Measurements from ENCODE around the gene FAM83F.

FAM83F gene

DNA sequence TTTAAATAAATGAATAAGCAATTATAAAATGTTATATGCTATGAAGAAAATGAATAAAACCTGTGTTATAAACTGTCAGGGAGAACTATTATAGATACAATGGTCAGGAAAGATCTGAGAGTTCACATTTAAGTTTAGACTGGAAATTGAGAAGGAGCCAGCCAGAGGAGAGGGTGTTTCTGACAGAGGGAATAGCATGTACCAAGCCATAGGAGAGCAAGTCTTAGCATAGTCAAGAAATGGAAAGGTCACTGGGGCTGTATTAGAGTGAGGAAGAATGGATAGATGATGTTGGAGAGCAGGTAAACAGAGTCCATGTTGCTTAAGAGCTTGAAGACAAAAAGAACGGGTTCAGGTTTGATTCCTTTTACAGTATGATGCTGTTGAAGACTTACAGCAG is 87.4 kb downstream of the FAM83F start:
- Histone ChIP-seq H3K9me3 (ENCODE audit: control insufficient read depth in 2 of 2, low read length in 2 of 2) (no peaks in the 10 kb centered on the region), H3K4me1 (ENCODE audit: control insufficient read depth in 2 of 2, insufficient read depth in 2 of 2, low read length in 2 of 2) (peaks cover 0 to under 1% of the 10 kb centered on the region in 2 donors), H3K9ac (ENCODE audit: low read depth in 1 of 2, low read length in 2 of 2) (no peak overlapping the region), H3K27me3 (ENCODE audit: control insufficient read depth in 2 of 2, insufficient read depth in 2 of 2, low read length in 2 of 2) (no peaks in the 10 kb centered on the region), H3K4me3 (ENCODE audit: low read length in 2 of 2) (no peak overlapping the region), H3K27ac (ENCODE audit: low read depth in 2 of 2, low read length in 2 of 2) (no peak overlapping the region), H3K36me3 (ENCODE audit: control insufficient read depth in 2 of 2, insufficient read depth in 2 of 2, low read length in 2 of 2) (no peaks in the 10 kb centered on the region)

DNA sequence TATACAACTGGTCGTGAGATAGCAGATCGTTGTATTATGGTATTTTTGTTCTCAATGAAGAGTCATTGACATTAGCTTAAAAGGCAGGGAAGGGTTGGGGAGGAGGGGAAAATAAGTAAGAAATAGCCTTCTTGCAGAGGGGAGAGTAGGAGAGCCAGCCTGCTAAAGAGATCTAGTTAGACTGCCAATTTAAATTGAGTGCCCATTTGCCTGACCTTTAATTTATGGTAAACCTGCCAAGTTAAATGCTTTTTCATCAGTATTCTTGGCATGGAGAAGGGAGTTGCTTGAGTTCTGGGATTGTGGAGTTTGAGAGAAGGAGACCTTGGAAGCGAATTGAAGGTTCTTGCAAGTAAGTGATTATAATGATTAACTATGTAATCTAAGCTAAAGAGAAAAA is 89.0 kb downstream of the FAM83F start:
- no peak overlapping the region for H3K4me3 ChIP-seq (ENCODE audit: low read length in 2 of 2)
- no peak overlapping the region for H3K9ac ChIP-seq (ENCODE audit: low read depth in 1 of 2, low read length in 2 of 2)
- no peaks in the 10 kb centered on the region for H3K4me1 ChIP-seq (ENCODE audit: control insufficient read depth in 2 of 2, insufficient read depth in 2 of 2, low read length in 2 of 2)
- H3K27ac ChIP-seq (ENCODE audit: low read depth in 2 of 2, low read length in 2 of 2), result no peak overlapping the region
- no peaks in the 10 kb centered on the region for H3K27me3 ChIP-seq (ENCODE audit: control insufficient read depth in 2 of 2, insufficient read depth in 2 of 2, low read length in 2 of 2)
- no peaks in the 10 kb centered on the region for H3K36me3 ChIP-seq (ENCODE audit: control insufficient read depth in 2 of 2, insufficient read depth in 2 of 2, low read length in 2 of 2)
- no peaks in the 10 kb centered on the region for H3K9me3 ChIP-seq (ENCODE audit: control insufficient read depth in 2 of 2, low read length in 2 of 2)

DNA sequence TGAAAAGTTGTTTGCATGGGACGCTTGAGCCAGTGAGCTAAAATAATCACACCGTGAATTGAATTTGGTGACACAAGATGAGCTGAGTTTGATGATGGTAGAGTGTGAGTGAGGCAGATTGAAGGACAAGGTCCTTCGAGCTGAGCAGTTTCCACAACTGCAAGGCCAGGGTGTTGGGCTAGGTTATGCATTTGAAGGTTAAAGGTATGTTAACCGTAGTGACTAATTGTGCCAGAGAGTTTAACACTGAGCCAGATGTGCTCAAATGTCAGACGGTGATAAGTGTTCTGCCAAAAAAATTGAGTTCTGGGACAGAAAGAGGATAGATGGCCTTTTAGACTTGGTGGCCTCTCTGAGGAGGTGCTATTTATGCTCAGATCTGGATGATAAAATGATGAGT is 89.5 kb downstream of the FAM83F start:
- Histone ChIP-seq H3K27me3 (ENCODE audit: control insufficient read depth in 2 of 2, insufficient read depth in 2 of 2, low read length in 2 of 2) (no peaks in the 10 kb centered on the region), H3K4me1 (ENCODE audit: control insufficient read depth in 2 of 2, insufficient read depth in 2 of 2, low read length in 2 of 2) (no peaks in the 10 kb centered on the region), H3K9ac (ENCODE audit: low read depth in 1 of 2, low read length in 2 of 2) (no peak overlapping the region), H3K9me3 (ENCODE audit: control insufficient read depth in 2 of 2, low read length in 2 of 2) (no peaks in the 10 kb centered on the region), H3K4me3 (ENCODE audit: low read length in 2 of 2) (no peak overlapping the region), H3K36me3 (ENCODE audit: control insufficient read depth in 2 of 2, insufficient read depth in 2 of 2, low read length in 2 of 2) (no peaks in the 10 kb centered on the region), H3K27ac (ENCODE audit: low read depth in 2 of 2, low read length in 2 of 2) (no peak overlapping the region)

DNA sequence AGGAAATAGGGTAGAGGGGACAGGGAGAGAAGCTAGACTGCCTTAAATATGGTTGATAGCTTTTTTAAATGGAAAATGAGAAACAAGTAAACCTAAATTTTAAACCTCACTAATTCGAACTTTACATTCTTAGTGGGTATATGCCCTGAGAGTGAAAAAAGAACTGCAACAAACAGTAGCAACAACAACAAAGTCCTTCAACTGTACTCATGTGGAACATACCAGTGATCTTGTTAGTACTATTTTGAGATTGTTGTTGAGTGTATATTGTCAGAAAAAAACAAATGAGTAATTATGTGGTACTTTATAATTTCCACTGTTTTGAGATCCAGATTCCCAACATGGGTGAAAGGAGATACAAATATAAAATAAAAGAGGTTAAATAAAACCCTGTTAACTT is 94.1 kb downstream of the FAM83F start:
- H3K9me3 ChIP-seq (ENCODE audit: control insufficient read depth in 2 of 2, low read length in 2 of 2), result no peaks in the 10 kb centered on the region
- H3K9ac ChIP-seq (ENCODE audit: low read depth in 1 of 2, low read length in 2 of 2), result no peak overlapping the region
- no peak overlapping the region for H3K27ac ChIP-seq (ENCODE audit: low read depth in 2 of 2, low read length in 2 of 2)
- H3K27me3 ChIP-seq (ENCODE audit: control insufficient read depth in 2 of 2, insufficient read depth in 2 of 2, low read length in 2 of 2), result no peaks in the 10 kb centered on the region
- no peaks in the 10 kb centered on the region for H3K4me1 ChIP-seq (ENCODE audit: control insufficient read depth in 2 of 2, insufficient read depth in 2 of 2, low read length in 2 of 2)
- no peaks in the 10 kb centered on the region for H3K36me3 ChIP-seq (ENCODE audit: control insufficient read depth in 2 of 2, insufficient read depth in 2 of 2, low read length in 2 of 2)
- H3K4me3 ChIP-seq (ENCODE audit: low read length in 2 of 2), result no peak overlapping the region
